ENCODE measurements around the gene KLHL29. TPM values are rescaled to one million over a fixed set of nuclear protein-coding genes. Genes with fewer than 3 reads are reported as not detected.
A peak's percentile ranks its signal among the peaks of the same experiment; 100 is the strongest.

Gene KLHL29
- total RNA-seq, 6 experiments from 2014 or later = 1.2 to 10.2 (median 6.4) TPM

GRCh38 chr2:23651187-23652080 lies 266.5 kb downstream of the KLHL29 start:
- no peak overlapping the region for H3K4me3 ChIP-seq
- intact Hi-C loops (cut with DNase I) = no loop called here
- no peaks in the 10 kb centered on the region for H3K9me3 ChIP-seq
- H3K36me3 ChIP-seq = no peaks in the 10 kb centered on the region
- no peak for TF ChIP-seq POLR2A (IDR thresholded peaks at IDR 0.05)
- no peak for TF ChIP-seq CTCF (IDR thresholded peaks at IDR 0.05)
- H3K27ac ChIP-seq = no peak overlapping the region
- H3K4me1 ChIP-seq = no peaks in the 10 kb centered on the region
- 57% methylated on average over 3 of the region's 10 CpGs for WGBS (ENCODE audit: insufficient coverage, low coverage, low lambda C conversion rate, missing lambda C conversion rate)
- H3K27me3 ChIP-seq = no peaks in the 10 kb centered on the region
- no peak for DNase-seq
- ATAC-seq = peak in 2 of 4 donors; percentile 29 to 38

GRCh38 chr2:23653326-23653725 lies 268.3 kb downstream of the KLHL29 start:
- intact Hi-C loops (cut with DNase I) = no loop called here
- ATAC-seq (no peak), DNase-seq (no peak)
- Histone ChIP-seq H3K4me3 (no peak overlapping the region), H3K9me3 (no peaks in the 10 kb centered on the region), H3K4me1 (no peaks in the 10 kb centered on the region), H3K36me3 (no peaks in the 10 kb centered on the region), H3K27me3 (no peaks in the 10 kb centered on the region), H3K27ac (no peak overlapping the region)
- 66% methylated on average over 3 of the region's 7 CpGs for WGBS (ENCODE audit: insufficient coverage, low coverage, low lambda C conversion rate, missing lambda C conversion rate)
- TF ChIP-seq POLR2A (IDR thresholded peaks at IDR 0.05) (no peak), CTCF (IDR thresholded peaks at IDR 0.05) (no peak)

- WGBS (ENCODE audit: insufficient coverage, low coverage, low lambda C conversion rate, missing lambda C conversion rate) = 93% methylated on average over 3 of the region's 6 CpGs
- H3K4me3 ChIP-seq = no peak overlapping the region
- intact Hi-C loops (cut with DNase I) = no loop called here
- DNase-seq = no peak
- H3K27me3 ChIP-seq = no peaks in the 10 kb centered on the region
- no peak overlapping the region for H3K27ac ChIP-seq
- H3K36me3 ChIP-seq = no peaks in the 10 kb centered on the region
- no peaks in the 10 kb centered on the region for H3K9me3 ChIP-seq
- no peak for ATAC-seq
- no peak for TF ChIP-seq CTCF (IDR thresholded peaks at IDR 0.05)
- TF ChIP-seq POLR2A (IDR thresholded peaks at IDR 0.05) = no peak
- no peaks in the 10 kb centered on the region for H3K4me1 ChIP-seq
Observed at GRCh38 chr2:23654756-23655155, 269.8 kb downstream of the KLHL29 start.

- H3K27me3 ChIP-seq = no peaks in the 10 kb centered on the region
- H3K4me3 ChIP-seq = no peak overlapping the region
- H3K36me3 ChIP-seq = no peaks in the 10 kb centered on the region
- no peak for ATAC-seq
- no peaks in the 10 kb centered on the region for H3K4me1 ChIP-seq
- H3K9me3 ChIP-seq = no peaks in the 10 kb centered on the region
- H3K27ac ChIP-seq = no peak overlapping the region
- no peak for TF ChIP-seq CTCF (IDR thresholded peaks at IDR 0.05)
- TF ChIP-seq POLR2A (IDR thresholded peaks at IDR 0.05) = no peak
- DNase-seq = no peak
- WGBS (ENCODE audit: insufficient coverage, low coverage, low lambda C conversion rate, missing lambda C conversion rate) = 88% methylated on average over 10 of the region's 19 CpGs
- intact Hi-C loops (cut with DNase I) = no loop called here
Observed at GRCh38 chr2:23655934-23656596, 271.1 kb downstream of the KLHL29 start.
